Measurements from ENCODE around the gene CHRM5.

Gene CHRM5, protein sequence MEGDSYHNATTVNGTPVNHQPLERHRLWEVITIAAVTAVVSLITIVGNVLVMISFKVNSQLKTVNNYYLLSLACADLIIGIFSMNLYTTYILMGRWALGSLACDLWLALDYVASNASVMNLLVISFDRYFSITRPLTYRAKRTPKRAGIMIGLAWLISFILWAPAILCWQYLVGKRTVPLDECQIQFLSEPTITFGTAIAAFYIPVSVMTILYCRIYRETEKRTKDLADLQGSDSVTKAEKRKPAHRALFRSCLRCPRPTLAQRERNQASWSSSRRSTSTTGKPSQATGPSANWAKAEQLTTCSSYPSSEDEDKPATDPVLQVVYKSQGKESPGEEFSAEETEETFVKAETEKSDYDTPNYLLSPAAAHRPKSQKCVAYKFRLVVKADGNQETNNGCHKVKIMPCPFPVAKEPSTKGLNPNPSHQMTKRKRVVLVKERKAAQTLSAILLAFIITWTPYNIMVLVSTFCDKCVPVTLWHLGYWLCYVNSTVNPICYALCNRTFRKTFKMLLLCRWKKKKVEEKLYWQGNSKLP

DNA sequence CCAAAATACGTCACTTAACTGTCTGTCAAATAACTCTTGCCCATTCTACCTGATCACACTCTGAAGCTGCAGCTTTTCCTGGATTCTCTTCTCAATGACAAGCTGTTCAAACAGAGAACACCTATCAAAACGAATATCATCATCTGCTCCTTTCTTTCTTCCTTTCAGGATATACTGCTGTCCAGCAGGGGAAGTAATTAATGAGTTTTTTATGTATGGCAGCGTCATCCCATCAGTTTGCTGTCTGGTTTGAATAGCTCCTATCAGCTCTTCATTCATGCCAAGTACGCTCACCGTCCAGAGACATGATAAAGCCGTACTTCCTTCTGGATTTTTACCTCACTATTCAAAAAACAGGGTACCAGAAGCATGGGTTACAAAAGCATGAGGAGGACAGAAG, at the start of gene CHRM5:
CHRM5 (plus strand) TSS at position 274 of the 400 bp plus-strand sequence. CDS start 94,221 bp downstream, outside the sequence.
- DNase-seq (ENCODE audit: low spot score): no peak

DNA sequence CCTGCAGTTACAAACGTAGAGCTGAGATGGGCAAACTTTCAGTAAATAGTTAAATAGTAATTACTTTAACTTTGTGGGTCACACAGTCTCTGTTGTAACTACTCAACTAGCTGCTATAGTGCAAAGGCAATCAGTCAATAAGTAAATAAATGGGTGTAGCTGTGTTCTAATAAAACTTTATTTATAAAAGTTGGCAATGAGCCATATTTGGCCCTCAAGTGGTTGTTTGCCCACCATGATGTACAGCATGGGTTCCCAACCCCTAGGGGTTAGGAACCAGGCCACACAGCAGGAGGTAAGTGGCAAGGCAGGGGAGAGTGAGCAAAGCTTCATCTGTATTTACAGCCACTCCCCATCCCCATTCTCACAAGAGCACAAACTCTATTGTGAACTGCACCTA, 44.9 kb upstream of the CHRM5 start:
- no peak for DNase-seq (ENCODE audit: low spot score)

DNA sequence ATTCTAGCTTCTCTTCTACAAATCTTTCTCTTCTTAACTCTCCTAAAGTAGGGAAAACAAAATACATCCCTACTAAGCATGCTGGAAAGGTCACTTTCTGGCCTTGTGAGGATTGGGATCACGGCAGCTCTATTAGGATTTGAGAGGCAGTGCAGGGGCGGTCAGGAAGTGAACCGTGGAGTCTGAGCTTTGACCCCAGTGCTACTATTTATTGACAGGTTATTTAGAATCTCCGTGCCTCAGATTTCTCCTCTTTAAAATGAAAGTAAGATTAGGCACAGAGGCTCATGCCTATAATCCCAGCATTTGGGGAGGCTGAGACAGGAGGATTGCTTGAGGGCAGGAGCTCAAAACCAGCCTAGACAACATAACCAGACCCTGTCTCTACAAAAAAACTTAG, 42.0 kb upstream of the CHRM5 start:
- no peak for DNase-seq (ENCODE audit: low spot score)

DNA sequence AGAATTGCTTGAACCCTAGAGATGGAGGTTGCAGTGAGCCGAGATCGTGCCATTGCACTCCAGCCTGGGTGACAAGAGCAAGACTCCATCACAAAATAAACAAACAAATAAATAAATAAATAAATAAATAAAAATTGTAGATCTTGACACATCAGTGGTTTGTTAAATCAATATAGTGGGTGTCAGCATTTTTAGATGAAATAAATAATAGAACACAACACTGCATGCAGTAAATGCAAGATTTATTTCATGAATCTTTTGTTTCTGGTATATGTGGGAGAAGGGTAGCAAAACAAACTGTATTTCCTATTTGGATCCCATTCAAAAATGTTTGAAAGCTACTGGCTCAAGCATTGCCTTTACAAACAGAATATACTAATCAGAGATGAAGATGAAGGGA, 35.6 kb upstream of the CHRM5 start:
- no peak for DNase-seq (ENCODE audit: low spot score)

DNA sequence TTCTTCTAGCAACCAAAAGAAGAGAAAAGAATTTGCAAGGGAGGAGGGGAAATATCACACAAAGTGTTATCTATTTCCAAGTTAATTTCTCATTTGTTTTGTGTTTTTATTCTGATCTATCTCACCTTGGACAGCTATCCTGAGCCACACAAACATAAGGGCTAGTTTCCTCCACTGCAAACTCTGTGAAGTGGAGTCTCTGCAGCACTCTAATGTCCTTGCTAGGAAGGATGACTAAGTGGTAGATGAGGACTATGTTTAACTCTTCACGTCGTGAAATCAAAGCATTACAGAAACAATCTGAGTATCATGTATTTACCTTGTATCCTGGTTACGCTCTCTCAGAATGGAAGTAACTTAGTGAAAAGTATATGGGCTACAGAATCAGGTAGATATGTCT, 33.9 kb upstream of the CHRM5 start:
- DNase-seq (ENCODE audit: low spot score): no peak

DNA sequence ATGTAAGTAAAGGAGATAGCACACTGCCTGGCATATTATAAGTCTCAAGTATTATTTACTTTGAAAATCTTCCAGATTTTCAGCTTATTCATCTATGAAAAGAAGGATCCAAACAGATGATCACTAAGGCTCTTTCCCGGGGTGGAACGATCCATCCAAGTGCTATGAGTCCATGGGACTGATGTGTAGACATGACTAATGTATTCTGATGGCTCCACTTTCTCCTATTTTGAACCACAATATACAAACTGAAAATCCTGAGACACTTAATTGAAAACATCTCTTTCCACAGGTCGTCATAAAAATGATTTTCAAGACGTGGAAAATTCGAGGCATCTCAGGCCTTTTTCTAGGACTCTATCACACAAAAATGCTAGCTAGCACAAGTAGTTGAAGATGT, 33.4 kb upstream of the CHRM5 start:
- DNase-seq (ENCODE audit: low spot score): no peak

DNA sequence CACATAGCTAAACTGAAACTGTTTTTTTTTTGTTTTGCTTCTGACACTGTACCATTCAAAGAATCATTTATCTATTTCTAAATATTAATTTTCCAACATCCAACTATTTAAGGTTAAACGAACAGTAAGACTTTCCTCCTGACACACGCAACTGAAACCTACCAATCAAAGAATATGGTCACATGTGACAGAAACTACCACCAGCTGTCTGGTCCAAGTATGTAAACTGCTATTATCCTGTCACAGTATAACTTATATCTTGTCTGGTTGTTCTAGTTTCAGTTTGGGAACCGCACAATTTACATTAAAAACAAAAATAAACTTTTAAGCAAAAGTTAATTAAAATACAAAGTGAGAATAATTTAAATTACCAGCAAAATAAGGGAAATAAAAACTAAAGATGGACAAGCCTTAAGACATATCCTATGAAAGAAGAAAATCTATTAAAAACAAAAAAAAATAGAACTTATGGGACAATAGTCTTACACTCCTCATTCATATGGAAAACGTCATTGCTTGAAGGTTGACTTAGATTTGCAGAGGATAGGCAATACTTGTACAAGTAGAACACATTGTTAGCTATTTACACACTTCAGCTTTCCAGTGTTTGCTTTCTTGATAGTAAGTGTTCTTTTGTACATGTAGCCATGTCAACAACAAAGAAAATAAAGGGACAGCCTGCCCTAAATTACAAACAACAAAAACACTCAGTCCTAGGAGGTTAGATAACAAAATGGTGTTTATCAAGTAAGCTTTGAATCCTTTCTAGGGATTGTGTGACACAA, 26.8 kb upstream of the CHRM5 start:
- DNase-seq (ENCODE audit: low spot score): no peak

DNA sequence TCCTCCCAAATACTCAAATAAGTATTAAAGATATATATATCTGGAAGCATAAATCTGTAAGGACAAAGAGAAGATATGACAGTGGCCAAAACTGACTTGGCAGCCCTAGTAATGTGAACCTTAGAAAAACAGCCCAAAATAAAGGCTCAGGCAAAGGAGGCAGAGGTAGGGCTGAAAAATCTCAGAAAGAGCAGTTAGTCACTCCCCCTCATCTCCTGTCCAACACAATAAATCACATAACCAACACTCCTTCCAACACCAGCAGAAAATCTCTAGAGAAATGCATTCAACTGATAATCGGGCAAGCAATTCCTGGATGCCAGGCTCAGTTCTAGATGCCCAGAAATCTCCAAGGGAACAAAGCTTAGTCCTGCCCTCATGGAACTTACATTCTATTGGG, 22.1 kb upstream of the CHRM5 start:
- DNase-seq (ENCODE audit: low spot score): no peak

DNA sequence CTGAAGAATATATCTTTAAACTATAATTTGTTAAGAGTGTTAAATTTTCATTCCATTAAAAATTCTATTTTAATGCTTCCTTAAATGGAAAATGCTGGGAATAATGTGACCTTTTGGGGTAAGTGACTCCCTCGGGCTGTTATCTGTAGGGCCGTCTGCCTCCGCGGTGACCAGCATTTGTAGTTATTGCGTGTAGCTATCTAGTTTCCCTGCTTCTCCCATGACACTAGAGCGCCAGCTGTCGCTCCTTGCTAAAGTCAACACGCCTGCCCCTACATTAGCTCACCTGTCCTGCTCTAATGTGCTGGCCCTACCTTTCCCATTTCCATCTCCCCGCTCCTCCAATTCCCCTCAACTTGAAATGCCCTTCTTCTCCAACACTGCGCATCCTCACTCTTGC, 12.4 kb upstream of the CHRM5 start:
- no peak for DNase-seq (ENCODE audit: low spot score)

DNA sequence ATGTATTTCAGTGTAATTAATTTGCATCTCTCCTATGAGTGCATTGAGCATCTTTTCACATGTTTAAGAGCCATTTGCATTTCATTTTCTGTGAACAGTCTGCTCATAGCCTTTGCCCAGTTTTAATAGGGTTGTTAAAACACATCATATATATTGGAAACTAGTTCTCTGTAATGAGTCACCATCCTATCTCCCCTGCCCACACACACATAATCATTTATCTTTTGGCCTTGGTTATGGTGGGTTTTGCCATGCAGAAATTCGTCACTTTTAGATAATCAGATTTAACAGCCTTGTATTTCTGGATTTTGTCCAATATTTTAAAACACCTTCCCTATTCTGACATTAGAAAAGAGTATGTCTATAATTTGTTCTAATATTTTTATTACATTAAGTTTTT, 11.9 kb upstream of the CHRM5 start:
- no peak for DNase-seq (ENCODE audit: low spot score)

DNA sequence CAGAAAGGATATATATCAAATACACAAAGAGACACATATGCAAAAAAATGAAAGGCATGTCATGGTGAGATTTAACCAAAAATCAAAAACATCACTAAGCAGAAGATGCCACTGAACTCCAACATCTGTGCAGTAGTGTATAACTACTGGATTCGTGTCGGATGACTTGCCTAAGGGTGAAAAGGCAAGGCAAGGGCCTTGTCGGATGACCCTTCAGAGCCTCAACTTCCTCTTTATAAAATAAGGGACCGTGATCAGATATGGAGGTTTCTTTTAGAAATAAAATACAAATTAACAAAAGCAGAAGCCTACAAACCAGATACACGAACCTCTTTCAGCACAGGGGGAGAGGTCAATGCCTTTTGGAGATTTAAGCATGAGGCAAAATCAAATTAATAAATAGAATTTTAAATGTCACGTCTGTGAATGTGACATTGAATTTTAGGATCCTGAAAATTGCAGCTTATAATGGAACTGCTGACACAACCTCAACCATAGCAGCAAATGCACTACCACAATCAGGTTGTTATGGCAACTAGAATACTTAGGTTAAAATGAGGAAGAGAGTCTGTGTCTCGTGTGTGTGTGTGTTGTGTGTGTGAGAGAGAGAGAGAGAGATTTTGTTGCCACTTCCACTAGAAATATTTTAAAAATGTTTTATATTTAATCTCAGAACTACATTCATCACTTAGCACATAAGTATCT, 8.3 kb upstream of the CHRM5 start:
- DNase-seq (ENCODE audit: low spot score): no peak

DNA sequence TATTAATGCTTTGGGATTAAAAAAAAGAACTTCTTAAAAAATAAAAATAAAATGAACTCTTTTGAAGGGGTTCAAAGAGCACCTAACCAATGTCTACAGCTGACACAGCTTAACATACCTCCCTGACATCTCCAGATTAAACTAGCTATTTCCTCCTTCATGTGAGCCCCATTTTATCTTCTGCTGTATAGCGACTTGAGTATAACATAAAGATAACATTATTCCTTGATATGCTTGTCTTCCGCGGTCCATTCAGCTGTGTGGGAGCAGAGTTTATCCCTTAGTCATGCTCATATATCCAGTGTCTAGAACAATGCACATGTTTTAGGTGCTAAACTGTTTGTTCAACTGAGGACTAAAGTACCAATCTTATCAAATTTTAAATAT, 7.8 kb upstream of the CHRM5 start:
- DNase-seq (ENCODE audit: low spot score): no peak

DNA sequence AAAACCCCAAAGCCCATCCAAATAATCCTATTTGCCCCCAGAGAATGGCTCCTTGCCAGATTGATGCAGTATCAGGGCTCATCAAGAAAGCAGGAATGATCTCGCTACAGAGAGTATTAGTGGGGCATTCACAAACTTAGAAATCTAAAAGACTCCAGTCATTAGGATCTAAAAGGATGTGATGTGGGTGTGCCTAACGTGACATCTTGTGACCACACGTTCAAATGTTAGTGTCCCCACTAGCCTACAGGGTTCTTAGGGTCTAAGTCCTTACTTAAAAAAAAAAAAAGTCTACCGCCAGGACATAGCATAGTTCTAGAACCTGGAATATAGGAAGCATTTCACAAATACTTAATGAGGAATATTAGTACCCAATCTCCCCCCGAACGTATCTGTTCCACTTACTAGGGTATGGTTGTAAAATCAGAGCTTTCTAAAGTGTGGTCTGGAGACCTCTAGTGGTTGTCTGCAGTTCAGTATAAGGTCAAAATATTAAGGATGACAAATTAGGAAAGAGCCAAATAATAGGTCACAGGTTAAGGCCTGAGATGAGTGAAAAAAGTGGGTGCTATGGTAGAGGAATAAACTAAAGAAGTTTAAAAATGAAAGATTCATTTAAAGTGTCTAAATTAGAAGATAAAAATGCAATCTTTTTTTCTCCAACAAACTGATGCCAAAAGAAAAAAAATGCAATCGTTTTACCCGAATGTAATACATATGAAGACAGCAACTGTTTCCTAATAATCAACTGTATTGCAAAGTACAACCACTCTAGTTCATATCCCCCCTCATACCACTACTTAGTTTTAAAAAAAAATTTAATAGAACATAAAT, 4.2 kb upstream of the CHRM5 start:
- no peak for DNase-seq (ENCODE audit: low spot score)

DNA sequence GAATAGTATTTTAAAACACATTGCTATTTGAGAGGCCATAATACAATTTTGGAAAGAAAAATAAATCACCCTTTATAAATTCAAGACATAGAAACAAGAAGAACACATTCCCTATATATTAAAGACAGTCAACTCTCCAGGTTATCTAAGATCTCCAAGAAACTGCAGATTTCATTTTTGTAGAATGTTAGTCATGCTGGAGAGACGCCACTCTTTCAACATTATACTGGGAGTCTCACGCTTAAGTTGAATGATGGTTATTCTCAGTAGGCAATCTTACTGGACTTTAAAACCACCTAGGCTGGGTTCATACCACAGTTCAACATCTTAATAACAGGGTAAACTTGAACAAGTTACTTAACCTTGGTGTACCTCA, 3.6 kb upstream of the CHRM5 start:
- DNase-seq (ENCODE audit: low spot score): no peak

DNA sequence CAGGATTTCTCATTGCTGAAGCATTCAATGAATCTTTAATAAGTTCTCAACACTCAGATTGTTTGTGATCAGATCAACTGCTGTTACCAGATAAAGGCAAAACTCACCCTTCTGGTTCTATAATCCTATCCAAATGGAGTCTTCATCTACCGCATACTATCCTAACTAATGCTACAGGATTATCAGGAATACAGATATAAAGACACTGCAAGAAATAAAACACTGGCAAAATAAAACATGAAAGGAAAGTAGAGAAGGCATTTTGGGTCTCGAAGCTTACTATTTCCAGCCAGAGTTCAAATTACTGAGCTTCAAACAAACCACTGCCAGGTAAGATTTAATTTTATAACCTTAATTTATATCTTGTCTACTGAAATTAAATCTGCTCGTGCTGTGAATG, 524 bp downstream of the CHRM5 start:
- DNase-seq (ENCODE audit: low spot score): no peak

DNA sequence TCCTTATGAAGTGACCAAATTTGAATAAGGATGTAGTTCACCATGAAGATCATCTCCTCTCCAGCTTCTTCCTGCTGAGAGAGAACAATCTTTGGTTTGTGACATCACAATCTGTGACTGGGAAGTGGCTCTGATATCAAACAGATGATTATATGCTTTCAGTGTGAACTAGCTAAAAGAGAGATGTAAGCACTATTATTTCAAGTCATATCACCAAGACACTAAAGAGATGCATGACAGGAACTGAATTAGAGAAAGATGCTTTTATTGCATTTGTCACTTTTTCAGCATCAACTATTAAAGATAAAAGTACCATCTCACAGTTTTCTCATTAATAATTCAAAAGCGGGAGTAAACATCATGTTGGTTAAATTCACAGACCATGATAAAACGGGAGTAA, 3.5 kb downstream of the CHRM5 start:
- no peak for DNase-seq (ENCODE audit: low spot score)

DNA sequence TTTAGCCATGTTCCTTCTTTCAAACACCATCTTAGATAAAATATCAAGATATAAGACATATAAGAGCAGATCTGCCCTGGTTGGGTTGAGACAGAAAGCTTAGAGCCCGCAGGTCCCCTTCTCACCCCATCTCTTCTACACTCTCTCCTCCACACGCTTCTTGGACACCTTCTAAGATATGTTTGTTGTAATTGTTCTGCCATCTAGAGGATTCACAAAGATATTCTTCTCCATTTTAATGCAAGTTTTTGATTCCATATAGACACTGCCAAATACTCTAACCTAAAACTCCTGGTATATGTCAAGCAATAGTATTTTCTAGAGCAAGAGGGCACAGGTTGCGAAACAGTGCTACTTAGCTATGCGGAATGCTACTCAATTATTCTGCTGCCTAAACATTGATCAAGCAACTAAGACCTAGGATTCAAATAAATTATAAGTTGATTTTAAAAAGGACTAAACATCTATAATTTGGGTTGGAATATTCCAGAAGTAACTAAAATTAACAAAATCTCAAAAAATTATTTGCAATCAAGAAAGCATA, 6.8 kb downstream of the CHRM5 start:
- DNase-seq (ENCODE audit: low spot score): no peak

DNA sequence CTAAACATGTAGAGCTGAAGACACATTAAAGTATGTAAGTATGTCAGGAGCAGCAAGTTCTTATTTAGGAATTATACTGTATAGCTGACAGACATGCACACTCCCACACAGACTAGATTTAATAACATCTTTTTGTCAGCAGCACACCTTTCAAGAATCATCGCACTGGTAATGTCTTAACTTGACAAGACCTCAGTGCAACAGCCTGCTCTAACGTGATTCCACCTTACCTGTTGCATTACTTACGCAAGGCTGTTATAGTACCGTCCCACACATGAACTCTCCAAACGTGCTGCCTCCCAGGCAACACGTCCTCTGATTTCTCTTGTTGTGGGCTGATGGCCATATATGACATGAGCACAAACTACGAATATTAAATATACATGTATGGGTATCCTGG, 11.9 kb downstream of the CHRM5 start:
- no peak for DNase-seq (ENCODE audit: low spot score)

DNA sequence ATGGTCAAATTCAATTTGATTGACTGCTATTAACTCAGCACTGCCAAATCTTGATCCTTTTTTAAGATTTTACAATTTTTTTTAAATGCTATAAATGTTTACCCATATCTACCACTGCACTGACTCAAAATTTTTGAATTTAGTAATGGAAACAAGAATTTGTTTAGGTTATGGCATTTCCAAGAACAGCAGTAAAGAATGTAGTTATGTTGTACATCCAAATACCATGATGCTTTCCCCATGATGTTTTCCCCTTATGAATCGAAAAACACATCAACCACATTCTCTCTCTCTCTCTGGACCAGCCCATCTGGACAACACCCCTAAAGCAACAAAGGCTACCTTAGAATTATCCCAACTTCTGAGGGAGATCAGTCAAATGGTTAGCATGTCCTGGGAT, 14.2 kb downstream of the CHRM5 start:
- DNase-seq (ENCODE audit: low spot score): no peak

DNA sequence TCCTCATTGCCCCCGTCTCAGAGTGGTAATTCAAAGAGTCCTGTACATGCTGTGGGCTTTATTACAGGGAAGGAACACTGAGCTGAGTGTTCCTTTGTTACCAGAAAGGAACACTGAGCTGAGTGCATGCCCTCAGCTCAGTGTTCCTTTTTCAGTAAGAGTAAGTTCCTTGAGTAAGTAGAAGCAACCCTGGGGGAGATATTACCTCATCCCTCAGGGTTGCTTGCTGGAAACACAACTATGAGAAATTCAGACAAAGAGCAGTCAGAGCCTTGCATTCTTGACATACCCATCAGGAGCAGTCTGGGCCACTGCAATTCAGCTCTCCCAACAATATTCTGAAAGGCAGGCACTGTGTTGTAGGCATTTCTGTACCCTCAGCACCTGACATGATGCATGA, 17.0 kb downstream of the CHRM5 start:
- no peak for DNase-seq (ENCODE audit: low spot score)

DNA sequence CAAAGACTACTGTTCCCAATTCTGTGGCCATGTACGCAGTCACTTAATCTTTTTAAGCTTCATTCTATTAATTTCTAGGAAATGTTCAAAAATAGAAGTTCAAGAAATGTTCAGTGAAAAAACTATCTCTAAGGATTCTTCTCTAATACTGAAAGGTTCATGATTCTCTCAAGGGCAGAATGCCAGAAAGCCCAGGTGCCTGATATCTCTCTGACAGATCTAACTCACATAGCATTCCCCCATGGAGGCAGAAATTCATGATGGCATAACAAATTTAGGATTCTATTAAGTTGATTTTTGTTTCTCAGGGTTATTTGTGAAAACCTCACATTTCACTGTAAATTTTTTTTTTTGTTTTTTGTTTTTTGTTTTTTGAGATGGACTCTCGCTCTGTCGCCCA, 17.5 kb downstream of the CHRM5 start:
- no peak for DNase-seq (ENCODE audit: low spot score)

DNA sequence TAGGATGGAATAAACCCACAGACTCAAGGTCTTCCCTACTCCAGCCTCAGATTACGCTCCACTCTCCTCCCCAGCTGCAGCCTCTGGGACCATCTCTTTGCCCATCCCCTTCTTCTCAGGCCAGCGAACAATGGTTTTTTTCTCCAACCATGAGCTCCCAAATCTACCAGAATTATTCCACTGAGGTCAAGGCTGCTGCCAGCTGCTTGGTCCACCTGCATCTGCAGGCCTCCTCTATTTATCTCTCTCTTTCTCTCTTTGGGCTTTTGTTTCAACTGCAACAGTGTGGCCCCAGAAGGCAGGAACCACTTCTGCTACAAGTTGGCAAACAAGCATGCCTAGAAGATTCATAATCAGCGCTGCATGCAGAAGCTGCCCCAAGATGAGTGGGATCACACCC, 19.1 kb downstream of the CHRM5 start:
- no peak for DNase-seq (ENCODE audit: low spot score)
